ENCODE results near the gene MUC4.

GRCh38 chr3:195818301-195818700 lies 6.6 kb upstream of the MUC4 start:
- TF ChIP-seq POLR2A (IDR thresholded peaks at IDR 0.05) (no peak), CTCF (IDR thresholded peaks at IDR 0.05) (no peak), POLR2AphosphoS5 (IDR thresholded peaks at IDR 0.05) (no peak)

All from stomach (tissue), 4 donors.